GM21723 (cell line): ENCODE measurements around the gene TSPAN11.
"Not testable (repeated sequence)": the region's sequence is repeated elsewhere in the genome, so short reads cannot be mapped to it uniquely, and the experiment has no call there.

Source experiments
- ATAC-seq: cut with Tn5 transposase; IDR thresholded peaks from one replicate; pipeline ENCODE4 v1.9.1; 2021; ENCODE audit warnings: mild to moderate bottlenecking, moderate library complexity; ENCODE audit not compliant: unreplicated experiment

Gene TSPAN11, protein sequence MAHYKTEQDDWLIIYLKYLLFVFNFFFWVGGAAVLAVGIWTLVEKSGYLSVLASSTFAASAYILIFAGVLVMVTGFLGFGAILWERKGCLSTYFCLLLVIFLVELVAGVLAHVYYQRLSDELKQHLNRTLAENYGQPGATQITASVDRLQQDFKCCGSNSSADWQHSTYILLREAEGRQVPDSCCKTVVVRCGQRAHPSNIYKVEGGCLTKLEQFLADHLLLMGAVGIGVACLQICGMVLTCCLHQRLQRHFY

DNA sequence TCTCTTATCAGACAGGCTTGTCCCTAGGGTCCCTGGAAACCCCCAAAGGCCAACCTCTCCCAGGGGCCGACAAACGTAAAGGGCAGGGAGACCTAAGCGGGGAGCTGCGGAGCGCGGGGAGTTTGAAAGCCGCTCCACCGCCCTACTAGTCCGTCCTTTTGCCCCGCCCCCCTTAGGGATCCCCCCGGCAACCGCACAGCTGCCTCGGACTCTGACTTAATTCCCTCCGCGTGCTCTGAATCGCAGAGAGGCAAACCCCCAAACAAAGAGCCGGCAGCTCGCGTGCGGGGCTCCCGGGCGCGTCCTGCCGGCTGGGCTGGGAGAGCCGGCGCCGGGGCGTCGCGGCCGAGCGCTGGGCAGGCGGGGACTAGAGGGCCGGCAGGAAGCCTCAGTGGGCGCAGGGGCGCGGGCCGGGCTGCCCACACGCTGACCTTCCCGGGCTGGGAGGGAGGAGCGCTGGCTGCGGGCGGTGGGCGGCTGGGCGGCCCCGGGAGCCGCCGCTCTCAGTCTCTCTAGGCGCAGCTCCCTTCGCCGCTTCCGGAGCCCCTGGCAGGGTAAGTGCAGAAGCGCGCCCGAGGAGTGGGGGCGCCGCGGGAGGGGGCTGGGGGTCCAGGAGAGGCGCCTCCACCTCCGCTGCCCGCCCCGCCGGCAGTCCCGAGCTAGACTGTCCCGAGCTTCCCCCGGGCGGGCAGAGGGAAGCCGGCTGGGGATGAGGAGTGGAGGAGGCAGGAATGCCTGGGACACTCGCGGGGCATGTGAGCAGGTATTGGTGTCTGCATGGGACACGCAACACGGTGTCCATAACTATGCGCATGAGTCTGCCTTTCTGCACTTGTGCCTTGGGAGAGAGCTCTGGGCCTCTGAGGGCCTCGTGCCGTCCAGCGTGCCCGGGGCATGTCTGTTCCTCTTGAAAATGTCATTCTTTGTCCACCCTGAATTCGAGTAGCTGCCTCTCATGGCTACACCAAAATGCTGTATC lies at the start of gene TSPAN11:
Gene TSPAN11 (plus strand): TSS at position 506 of the 979 bp plus-strand sequence. CDS start 27,244 bp downstream, outside the sequence.
- ATAC-seq, result no peak

DNA sequence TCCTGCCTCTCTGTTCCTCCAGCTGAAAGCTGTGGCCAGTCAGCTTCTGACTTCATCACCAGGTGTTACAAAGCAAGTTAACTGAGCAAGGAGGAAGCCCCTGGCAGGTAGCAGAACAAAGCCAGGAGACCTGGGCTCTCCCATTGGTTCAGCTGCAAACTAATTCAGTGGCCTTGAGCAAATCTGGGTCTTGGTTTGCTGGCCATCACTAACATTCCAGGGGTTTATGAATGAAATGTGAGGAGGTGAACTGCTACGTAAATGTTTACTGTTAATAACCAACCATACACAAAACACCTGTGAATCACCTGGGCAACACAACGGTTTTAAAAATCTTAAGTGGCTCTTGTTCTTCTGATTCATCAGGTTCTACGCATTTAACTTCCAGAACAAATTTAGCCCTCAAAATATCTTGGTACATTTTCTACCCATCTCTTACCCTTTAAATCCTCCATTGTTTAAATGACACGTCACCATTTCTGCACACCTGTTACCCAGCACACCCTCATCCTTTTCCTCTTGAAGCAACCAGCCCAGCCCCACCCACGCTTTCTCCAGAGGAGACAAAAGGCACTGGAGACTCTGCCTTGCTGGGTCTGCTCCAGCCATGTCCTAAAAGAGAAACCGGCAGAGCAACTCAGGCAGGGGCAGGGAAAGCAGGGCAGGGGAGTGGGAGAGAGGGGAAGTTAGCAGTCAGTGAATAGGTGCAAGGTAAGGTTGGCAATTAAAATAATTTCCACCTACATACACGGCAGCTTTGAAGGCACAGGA lies 49.3 kb upstream of the TSPAN11 start:
- ATAC-seq, result no peak

DNA sequence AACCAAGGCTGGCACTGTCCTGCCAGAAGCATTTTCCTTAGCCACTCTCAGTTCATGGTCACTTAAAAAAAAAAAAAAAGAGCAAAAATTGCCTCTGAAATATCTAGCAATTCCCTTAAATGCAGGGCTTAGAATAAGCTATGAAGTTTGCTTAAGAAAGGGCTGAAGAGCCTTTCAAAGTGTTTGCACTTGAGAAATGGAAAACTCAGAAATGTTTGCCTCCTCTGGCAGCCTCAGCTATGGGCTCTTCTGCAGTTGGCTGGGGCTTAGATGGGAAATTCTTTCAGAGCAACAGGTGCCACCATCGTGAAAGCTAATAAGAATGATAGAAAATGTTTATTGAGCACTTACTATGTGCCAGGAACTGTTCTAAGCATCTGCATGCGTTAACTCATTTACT lies 48.5 kb upstream of the TSPAN11 start:
- ATAC-seq, result no peak

DNA sequence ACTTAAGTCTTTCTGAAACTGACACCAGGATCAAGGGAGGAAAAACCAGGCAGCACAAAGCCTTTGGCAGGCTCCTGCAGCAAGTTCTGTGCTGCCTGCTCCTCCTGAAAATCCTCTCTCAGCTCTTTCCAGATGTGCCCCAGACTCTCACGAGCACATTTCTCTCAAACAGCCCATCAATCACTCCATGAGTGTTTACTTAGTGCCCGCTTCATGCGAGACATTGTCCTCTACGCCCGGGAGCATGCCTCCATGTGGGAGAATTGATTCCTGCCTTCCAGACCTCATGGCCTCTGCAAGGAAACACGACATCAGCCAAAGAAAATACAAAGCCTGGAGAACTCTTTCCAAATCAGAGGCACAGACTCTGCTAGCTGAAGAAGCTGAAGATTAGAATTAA lies 46.5 kb upstream of the TSPAN11 start:
- ATAC-seq, result no peak

DNA sequence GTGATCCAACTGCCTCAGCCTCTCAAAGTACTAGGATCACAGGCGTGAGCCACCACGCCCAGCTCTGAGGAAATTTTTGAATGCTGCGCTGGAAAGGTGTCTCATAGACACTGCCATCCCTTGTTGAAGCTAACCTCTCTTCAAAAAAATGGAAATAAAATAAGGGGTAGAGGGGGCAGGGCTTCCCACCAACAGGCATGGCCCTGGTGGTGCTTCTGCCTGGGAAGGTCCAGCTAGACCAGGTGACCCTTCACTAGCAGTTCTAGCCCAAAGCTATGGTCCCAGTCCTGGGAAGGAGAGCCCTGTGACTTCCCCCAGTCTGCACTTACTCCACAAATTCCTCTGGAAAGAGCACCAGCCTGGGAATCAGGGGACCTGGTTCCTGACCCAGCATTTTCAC lies 45.7 kb upstream of the TSPAN11 start:
- no peak for ATAC-seq

DNA sequence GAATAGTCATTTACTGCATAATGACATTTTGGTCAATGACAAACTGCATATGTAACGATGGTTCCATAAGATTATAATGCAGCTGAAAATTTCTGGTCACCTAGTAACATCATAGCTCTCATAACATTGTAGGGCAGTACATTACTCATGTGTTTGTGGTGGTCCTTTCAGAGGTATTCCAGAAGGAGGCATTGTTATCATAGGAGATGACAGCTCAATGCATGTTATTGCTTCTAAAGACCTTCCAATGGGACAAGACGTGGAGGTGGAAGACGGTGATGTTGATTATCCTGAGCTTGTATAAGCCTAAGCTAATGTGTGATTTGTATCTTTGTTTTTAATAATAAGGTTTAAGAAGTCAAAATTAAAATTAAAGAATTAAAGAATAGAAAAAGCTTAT lies 43.8 kb upstream of the TSPAN11 start:
- no peak for ATAC-seq

DNA sequence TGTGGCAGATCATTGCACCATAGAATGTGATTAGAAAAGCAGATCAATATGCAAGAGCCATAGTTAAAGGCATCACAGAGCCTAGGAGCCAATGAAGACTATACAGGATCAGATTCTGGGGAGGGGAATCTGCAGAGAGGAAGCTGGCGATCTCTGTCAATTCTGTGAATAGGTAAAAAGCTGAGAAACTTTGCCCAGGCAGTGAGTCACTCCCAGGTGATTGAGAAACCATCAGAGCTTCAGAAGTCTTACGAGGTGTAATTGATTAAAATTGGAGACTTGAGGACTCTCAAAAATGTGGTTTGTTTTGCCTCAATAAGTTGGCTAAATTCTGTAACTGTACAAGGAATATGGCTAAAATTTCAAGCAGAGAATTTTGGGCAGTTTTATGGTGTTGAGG lies 41.7 kb upstream of the TSPAN11 start:
- ATAC-seq, result no peak

DNA sequence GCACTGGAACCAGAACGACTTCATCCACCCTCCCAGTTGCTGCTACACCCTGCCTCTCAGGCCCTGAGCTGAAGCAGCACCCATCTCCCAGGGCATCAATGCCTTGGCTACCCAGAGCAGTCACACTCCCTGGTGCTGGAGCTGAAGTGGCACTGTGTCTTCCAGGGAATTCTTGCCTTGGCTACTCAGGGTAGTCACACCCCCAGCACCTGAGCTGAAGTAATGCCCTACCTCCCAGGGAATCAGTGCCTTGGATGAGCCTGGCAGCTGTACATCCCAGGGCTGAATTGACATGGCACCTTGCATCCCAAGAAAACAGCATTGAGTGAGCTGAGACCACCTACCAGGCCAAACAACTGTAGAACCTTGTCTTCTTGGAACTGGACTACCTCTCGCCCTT lies 41.2 kb upstream of the TSPAN11 start:
- no peak for ATAC-seq

DNA sequence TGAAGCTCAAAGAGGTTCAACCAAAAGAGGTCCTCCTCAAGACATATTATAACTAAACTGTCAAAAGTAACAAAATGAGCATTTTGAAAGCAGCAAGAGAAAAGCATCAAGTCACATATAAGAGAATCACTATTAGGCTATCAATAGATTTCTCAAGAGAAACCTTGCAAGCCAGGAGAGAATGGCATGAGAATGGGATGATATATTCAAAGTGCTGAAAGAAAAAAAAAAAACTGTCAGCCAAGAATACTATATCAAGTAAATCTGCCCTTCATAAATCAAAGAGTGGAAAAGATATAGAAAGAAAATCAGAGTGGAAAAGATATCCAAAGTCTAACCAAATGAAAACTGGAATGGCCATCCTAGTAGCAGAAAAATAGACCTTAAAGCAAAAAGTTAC lies 39.3 kb upstream of the TSPAN11 start:
- no peak for ATAC-seq

DNA sequence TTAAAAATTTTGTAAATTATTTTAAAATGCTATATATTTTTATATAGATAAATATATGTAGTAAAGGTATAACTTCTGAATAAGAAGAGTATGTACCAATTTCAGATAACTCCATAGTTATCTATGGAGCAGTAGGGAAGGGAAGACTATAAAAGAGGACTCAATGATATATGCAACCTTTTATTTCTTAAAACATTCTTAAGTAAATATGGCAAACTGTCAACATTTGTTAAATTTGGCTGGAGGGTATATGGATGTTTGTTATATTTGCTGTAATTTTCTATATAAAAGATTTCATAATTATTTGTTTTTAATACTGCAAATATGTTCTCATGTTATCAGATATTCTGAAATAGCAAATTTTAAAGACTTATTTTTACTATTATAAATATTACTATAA lies 38.3 kb upstream of the TSPAN11 start:
- no peak for ATAC-seq

DNA sequence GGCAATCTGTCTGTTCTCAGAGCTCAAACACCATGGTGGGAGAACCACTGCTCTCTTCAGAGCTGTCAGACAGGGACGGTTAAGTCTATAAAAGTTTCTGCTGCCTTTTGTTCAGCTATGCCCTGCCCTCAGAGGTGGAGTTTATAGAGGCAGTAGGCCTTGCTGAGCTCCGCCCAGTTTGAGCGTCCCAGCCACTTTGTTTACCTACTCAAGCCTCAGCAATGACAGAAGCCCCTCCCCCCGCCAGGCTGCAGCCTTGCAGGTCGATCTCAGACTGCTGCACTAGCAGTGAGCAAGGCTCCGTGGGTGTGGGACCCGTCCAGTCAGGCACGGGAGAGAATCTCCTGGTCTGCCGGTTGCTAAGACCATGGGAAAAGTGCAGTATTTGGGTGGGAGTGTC lies 32.0 kb upstream of the TSPAN11 start:
- ATAC-seq, result not testable (repeated sequence)

DNA sequence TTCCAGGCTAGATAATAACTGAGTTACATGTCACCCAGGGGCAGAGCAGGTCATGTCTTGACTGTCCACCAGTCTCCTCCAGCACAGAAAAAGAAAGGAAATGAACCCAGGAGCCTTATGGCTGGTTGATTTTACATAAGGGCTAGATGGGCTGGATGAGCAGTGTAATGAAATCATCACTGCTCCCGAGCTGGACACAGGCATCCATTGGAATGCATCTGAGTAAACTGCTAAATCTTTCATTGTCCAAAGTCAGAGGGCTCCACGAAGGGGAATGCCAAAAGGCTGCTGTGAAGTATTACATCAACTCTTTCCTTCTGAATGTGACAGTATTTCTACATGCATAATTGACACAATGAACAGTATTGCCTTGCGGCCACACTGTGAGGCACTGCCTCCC lies 30.1 kb upstream of the TSPAN11 start:
- no peak for ATAC-seq

DNA sequence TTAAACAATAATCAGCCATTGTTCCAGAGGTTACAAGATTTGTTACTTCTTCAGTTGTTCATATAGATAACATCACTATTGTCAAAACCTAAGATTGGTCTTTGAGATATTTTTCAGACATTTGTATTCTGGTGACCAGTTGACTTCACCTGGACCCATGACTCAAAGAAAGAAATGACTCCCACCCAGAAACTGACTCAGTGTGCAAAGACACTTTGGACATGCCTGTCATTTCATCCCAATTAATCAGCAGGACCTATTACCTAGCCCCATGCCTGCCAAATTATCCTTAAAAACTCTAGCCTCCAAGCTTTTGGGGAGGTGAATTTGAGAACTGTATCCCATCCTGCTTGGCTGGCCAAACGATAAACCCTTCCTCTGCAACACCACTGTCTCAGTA lies 27.7 kb upstream of the TSPAN11 start:
- no peak for ATAC-seq

DNA sequence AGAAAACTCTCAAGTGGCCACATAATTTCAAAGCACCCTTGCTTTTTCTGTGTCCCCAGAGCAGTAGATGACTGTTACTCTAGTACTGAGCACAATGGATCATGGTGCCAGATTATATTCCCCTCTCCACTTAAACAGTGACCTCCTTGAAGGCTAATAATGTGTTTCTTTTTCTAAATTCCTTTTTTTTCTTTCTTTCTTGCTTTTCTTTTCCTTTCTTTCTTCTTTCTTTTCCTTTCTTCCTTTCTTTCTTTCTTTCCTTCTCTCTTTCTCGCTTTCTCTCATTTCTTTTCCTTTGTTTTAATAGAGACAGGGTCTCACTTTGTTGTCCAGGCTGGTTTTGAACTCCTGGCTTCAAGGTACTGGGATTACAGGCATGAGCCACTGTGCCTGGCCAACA lies 26.2 kb upstream of the TSPAN11 start:
- ATAC-seq, result no peak

DNA sequence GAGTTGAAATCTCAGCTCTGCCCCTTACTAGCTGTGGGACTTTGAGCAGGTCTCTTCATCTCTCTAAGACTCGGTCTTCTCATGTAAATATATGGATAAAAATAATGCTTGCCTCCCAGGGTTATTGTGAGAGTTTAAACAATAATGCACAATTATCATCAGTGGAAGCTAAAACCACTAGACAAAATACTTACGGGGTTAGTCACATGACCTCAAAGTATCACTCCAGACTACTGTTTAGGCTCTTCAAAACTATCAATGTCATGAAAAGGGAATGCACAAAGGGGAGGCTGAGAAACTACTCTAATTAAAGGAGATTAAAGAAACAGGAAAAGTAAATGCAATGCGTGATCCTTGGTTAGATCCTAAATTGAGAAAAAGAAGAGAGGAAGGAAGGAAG lies 24.5 kb upstream of the TSPAN11 start:
- no peak for ATAC-seq

DNA sequence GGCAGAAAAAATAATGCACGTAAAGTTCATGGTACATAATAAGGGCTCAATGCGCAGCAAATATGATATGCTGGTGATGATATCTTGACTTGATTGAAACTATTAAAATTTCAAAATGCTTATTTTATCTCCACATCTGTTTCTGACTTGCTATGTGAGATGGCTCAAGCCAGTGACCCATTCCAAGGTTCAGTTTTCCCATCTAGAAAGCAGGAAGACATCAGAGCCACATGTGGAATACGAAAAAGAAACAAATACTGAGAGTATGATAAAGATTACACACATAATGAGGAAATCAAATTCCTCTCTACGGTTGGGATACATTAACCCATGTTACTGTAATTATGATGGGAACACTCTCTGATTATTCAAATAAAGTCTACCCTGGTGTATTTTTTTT lies 24.0 kb upstream of the TSPAN11 start:
- ATAC-seq, result no peak

DNA sequence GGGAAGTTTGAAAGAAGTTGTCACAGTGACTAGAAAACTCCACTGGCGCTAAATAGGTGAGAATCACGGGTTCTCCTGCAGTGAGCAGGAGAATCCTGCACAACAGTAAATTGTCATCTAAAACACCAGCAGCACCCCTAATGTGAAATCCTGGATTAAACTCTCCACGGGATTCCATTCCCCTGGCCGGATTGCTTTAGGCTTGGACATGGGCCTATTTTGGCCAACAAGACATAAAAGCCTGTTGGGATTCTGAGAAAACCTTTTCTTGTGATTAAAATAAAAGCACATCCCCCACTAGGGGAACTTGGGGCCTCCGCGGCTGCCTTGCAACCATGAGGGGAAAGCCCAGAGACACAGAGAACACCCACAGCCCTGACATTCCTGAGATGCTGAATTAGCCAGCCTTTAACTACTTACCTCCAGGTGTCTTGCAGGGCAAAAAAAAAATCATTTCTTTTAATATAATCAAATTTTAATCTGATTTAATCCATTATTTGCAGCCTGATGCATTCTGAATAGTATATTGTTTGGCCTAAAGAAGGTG lies 21.0 kb upstream of the TSPAN11 start:
- no peak for ATAC-seq

DNA sequence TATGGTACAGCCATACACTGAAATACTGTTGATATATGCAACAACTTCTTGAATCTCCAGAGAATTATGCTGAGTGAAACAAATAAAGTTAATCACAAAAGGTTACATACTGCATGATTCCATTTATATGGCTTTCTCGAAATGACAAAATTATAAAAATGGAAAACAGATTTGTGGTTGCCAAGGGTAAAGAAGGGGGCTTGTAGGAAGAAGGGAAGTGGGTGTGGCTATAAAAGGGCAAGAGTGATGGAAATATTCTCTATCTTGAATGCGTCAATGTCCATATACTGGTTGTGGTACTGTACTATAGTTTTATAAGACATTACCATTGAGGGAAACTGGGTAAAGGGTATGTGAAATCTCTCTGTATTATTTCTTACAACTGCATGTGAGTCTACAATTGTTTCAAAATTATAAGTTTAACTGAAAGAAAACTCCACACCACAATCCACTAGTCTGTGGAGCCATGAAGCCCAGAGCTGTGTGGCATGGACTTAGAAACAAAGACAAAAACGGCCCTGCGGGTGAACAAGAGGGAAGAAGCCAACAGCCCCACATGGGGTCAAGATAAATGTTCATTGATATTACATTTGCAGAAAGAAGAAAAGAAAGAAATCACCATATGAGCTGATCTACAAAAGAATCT lies 18.3 kb upstream of the TSPAN11 start:
- no peak for ATAC-seq

DNA sequence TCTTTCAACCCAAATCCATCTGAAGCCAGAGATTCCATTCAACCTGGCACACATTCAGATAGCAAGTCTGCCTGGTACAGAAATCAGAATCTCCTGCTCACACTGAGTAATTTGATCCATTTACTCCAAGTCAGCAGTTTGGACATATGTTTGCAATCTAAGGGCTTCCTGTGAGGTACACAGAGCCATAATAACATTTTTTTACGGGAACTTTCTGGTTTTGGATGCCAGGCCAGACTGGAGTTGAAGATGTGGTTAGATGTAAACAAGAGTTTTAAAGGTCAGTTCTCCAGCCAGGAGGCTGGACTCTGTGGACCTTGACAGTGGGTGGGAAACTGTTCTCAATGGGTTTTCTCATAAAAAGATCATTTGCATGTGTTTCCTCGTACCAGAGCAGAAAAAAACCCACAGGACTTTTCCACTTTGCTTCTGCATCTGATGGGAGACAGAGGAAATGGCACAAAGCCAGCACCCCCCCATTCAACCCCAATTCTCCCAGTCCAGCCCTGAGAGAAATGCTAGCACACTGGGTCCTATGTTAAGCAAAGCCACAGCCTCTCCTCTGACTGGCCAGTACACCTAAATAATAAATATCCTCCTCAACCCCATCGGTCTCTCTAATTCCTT lies 17.7 kb upstream of the TSPAN11 start:
- ATAC-seq, result no peak

DNA sequence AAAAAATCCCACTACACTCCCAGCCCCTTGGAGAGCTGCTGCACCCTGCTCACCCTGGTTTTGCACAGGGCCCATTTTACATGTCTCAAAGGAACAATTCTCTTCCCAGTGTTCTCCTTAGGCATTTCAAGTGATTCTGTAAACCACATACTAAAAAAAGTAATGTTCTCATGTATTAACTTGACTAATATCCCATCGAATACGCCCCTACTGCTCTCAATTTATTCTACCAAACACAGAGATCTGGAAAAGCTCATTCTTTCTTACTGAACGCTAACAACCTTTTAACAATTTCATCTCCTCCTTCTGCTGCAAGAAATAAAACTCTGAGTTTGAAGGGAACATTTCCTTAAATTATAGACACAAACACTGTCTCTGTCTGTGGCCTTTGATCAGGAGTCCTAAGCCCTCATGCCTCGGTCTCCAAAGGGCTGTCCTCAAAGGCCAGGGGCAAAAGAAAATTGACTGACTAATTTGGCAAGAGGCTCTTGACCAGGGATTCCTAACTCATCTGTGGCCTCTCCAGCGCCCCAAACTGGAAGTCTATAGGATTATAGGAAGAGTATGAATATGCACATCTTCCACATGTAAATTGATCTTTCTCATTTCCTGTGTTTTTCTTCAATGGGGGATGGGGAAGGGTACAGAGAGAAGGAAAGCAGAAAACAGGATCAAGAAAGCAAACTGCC lies 17.1 kb upstream of the TSPAN11 start:
- no peak for ATAC-seq
